HepG2 (cell line): ENCODE results near the gene KCTD6. TPM values are rescaled to one million over a fixed set of nuclear protein-coding genes. Genes with fewer than 3 reads are reported as not detected.

ENCODE experiments used
- AGO2 ChIP-seq: fragments of 200-400 bp; formaldehyde crosslinking; optimal IDR thresholded peaks from 2 replicates; pipeline ENCODE3; 2017; ENCODE audit warnings: mild to moderate bottlenecking, low read depth, low read length, moderate library complexity
- CHCHD3 ChIP-seq: sonication (generic); formaldehyde crosslinking; IDR thresholded peaks from 2 replicates; pipeline ENCODE4 v1.8.0; 2022; ENCODE audit warnings: mild to moderate bottlenecking, missing genetic modification reagents, moderate library complexity
- CREB1 ChIP-seq, 2 experiments: fragments of 450-650 bp in 1 of 2; IDR thresholded peaks; 2 replicates each; pipeline ENCODE4 v1.6.1; 2016 to 2017; ENCODE audit warnings: control low read depth in 1 of 2, mild to moderate bottlenecking in 1 of 2, missing compliant biosample characterization in 1 of 2, missing genetic modification characterization in 1 of 2
- CREM ChIP-seq, 2 experiments: sonication (generic) in 1 of 2; formaldehyde crosslinking in 1 of 2; IDR thresholded peaks; 2 replicates each; pipeline versions ENCODE4 v1.4.0 to v1.6.1; 2016 to 2020; ENCODE audit warnings: antibody characterized with exemption in 1 of 2, mild to moderate bottlenecking in 1 of 2, missing genetic modification reagents in 1 of 2
- E2F2 ChIP-seq: sonication (generic); formaldehyde crosslinking; IDR thresholded peaks from 2 replicates; pipeline ENCODE4 v1.4.0; 2020; ENCODE audit warnings: missing genetic modification reagents, borderline replicate concordance
- ELF1 ChIP-seq: sonication (generic); formaldehyde crosslinking; IDR thresholded peaks from 2 replicates; pipeline ENCODE4 v1.4.0; 2020; ENCODE audit warnings: missing genetic modification reagents
- HNF1A ChIP-seq, 2 experiments: sonication (generic) in 1 of 2; formaldehyde crosslinking in 1 of 2; IDR thresholded peaks; 2 replicates each; pipeline versions ENCODE4 v1.4.0 to v1.6.1; 2016 to 2020; ENCODE audit warnings: borderline replicate concordance in 1 of 2, low read depth in 1 of 2, mild to moderate bottlenecking in 1 of 2, missing genetic modification reagents in 1 of 2
- HNRNPK ChIP-seq: fragments of 200-400 bp; formaldehyde crosslinking; IDR thresholded peaks from 2 replicates; pipeline ENCODE4 v1.6.1; 2018; ENCODE audit warnings: low read length, low read depth, moderate library complexity, mild to moderate bottlenecking; ENCODE audit not compliant: poor library complexity, severe bottlenecking
- IKZF4 ChIP-seq: sonication (generic); formaldehyde crosslinking; IDR thresholded peaks from 2 replicates; pipeline ENCODE4 v1.5.1; 2020; ENCODE audit warnings: borderline replicate concordance, mild to moderate bottlenecking, low read depth, missing genetic modification reagents; ENCODE audit errors: not compliant biosample characterization
- IRF1 ChIP-seq: sonication (generic); formaldehyde crosslinking; IDR thresholded peaks from 2 replicates; pipeline ENCODE4 v1.4.0; 2020; ENCODE audit warnings: low read depth, mild to moderate bottlenecking, missing genetic modification reagents
- MED1 ChIP-seq: sonication (generic); formaldehyde crosslinking; IDR thresholded peaks from 2 replicates; pipeline ENCODE4 v1.4.0; 2020; ENCODE audit warnings: missing genetic modification reagents
- PITX1 ChIP-seq: sonication (generic); formaldehyde crosslinking; IDR thresholded peaks from 2 replicates; pipeline ENCODE4 v1.5.1; 2020; ENCODE audit warnings: mild to moderate bottlenecking, missing genetic modification reagents
- REXO4 ChIP-seq: sonication (generic); formaldehyde crosslinking; IDR thresholded peaks from 2 replicates; pipeline ENCODE4 v1.8.0; 2022; ENCODE audit warnings: missing genetic modification reagents, mild to moderate bottlenecking, borderline replicate concordance
- RFX5 ChIP-seq: IDR thresholded peaks from 2 replicates; pipeline ENCODE4 v1.6.1; 2011; ENCODE audit warnings: low read depth, low read length, improper control_type of control experiment
- ZNF251 ChIP-seq: sonication (generic); formaldehyde crosslinking; IDR thresholded peaks from 2 replicates; pipeline ENCODE4 v1.9.0; 2021; ENCODE audit warnings: mild to moderate bottlenecking, missing genetic modification reagents
- ZNF335 ChIP-seq: sonication (generic); formaldehyde crosslinking; IDR thresholded peaks from 2 replicates; pipeline ENCODE4 v1.4.0; 2020; ENCODE audit warnings: missing genetic modification reagents
- ZNF543 ChIP-seq: sonication (generic); formaldehyde crosslinking; IDR thresholded peaks from 2 replicates; pipeline ENCODE4 v1.4.0; 2020; ENCODE audit warnings: mild to moderate bottlenecking, missing genetic modification reagents
- ZNF704 ChIP-seq: sonication (generic); formaldehyde crosslinking; IDR thresholded peaks from 2 replicates; pipeline ENCODE4 v1.8.1; 2023; ENCODE audit warnings: mild to moderate bottlenecking, inconsistent platforms, moderate library complexity, missing genetic modification reagents, borderline replicate concordance
- ZNF776 ChIP-seq: sonication (generic); formaldehyde crosslinking; IDR thresholded peaks from 2 replicates; pipeline ENCODE4 v1.4.0; 2020; ENCODE audit warnings: mild to moderate bottlenecking, missing genetic modification reagents
- ZNF816 ChIP-seq: sonication (generic); formaldehyde crosslinking; IDR thresholded peaks from 2 replicates; pipeline ENCODE4 v1.8.0; 2022; ENCODE audit warnings: missing genetic modification reagents, mild to moderate bottlenecking, borderline replicate concordance
- ZNF879 ChIP-seq: sonication (generic); formaldehyde crosslinking; IDR thresholded peaks from 2 replicates; pipeline ENCODE4 v1.8.1; 2023; ENCODE audit warnings: missing genetic modification reagents
- polyA plus RNA-seq, 8 experiments: library from polyadenylated mRNA; depleted of rRNA in 3 of 8; stranded (reverse) in 7 of 8; unstranded in 1 of 8; fragments of >200 nt; fragmentation: Illumina TruSeq in 4 of 8; extraction: Trizol in 4 of 8; gene quantifications; 2 replicates each; pipeline versions ENCODE4 v1.2.1 to v1.2.3, GENCODE V29; 2011 to 2016; ENCODE audit warnings: low read depth in 4 of 8, missing spikeins in 1 of 8, mixed read lengths in 1 of 8; ENCODE audit not compliant: insufficient read depth in 1 of 8
- total RNA-seq, 5 experiments: library from RNA; depleted of rRNA; stranded (reverse); fragments of >200 nt; fragmentation: Illumina TruSeq; extraction: Trizol; gene quantifications; 2 replicates each; pipeline ENCODE4 v1.2.3, GENCODE V29; 2016; ENCODE audit warnings: low read depth in 1 of 5

KCTD6 gene
- total and polyA plus RNA-seq, 2 of the 13 experiments (the other 11 are each of a cell fraction or from before 2014, with no cell fraction given) = 13.4 to 14.2 TPM

- TF ChIP-seq REXO4 (no peak), ZNF879 (CRISPR knock-in tag) (no peak), IKZF4 (CRISPR knock-in tag) (no peak), ZNF543 (no peak), CREB1 (IDR thresholded peaks at IDR 0.05) (no peak), CREB1 (CRISPR knock-in tag; IDR thresholded peaks at IDR 0.05) (peak; percentile 59), ZNF776 (CRISPR knock-in tag) (no peak), AGO2 (no peak), ZNF335 (CRISPR knock-in tag) (no peak), HNF1A (IDR thresholded peaks at IDR 0.05; ENCODE audit: low read depth) (0 out of 2 replicates have a peak, but pooled peaks have one; percentile 28), HNF1A (CRISPR knock-in tag; IDR thresholded peaks at IDR 0.05; ENCODE audit: borderline replicate concordance) (no peak; the same call in 1 of the 2 replicates), E2F2 (CRISPR knock-in tag) (no peak), CHCHD3 (CRISPR knock-in tag) (no peak), ZNF704 (no peak), PITX1 (CRISPR knock-in tag) (peak; percentile 85; the same call in 1 of the 2 replicates), ZNF251 (CRISPR knock-in tag) (no peak), CREM (IDR thresholded peaks at IDR 0.05) (peak; percentile 78), CREM (CRISPR knock-in tag; IDR thresholded peaks at IDR 0.05) (no peak), MED1 (CRISPR knock-in tag) (peak; percentile 90), ZNF816 (CRISPR knock-in tag) (no peak), RFX5 (no peak), HNRNPK (no peak), ELF1 (CRISPR knock-in tag) (no peak), IRF1 (CRISPR knock-in tag) (no peak)
Measured at GRCh38 chr3:58452176-58452575, 39.7 kb upstream of the KCTD6 start (continued).
